HepG2 (cell line): Measurements from ENCODE around the gene NUAK1. TPM values are rescaled to one million over a fixed set of nuclear protein-coding genes. Genes with fewer than 3 reads are reported as not detected.

Experiments used
- ATAC-seq: fragments of 200-7000 bp; cut with Tn5 transposase; 3 replicates; pipeline ENCODE4 v1.9.1; 2020; ENCODE audit warnings: mild to moderate bottlenecking, moderate library complexity
- BruUV-seq: library from RNA; stranded (reverse); fragments of 400-500 nt; replicated peaks from 2 replicates; lab custom pipeline; 2021; lab: Mats Ljungman, UMichigan
- CTCF ChIA-PET: fragments of 300-600 bp; formaldehyde crosslinking; extraction: SDS; loops from one replicate; lab custom pipeline; 2021; ENCODE audit warnings: low total read pairs, inconsistent platforms, low intra/inter-chr PET ratio; lab: Yijun Ruan, JAX
- POLR2A ChIA-PET: fragments of 350-600 bp; sonication (Branson Sonifier 250); formaldehyde crosslinking; loops from one replicate; lab custom pipeline; 2020; ENCODE audit warnings: antibody characterized with exemption, inconsistent platforms; lab: Yijun Ruan, JAX
- DNase-seq: peaks from one replicate; pipeline ENCODE4 v3.0.0-alpha.2; 2015; ENCODE audit warnings: low spot score
- FAIRE-seq: peaks from 3 replicates; lab custom pipeline; 2011; peaks lifted over from hg19 to GRCh38; lab: Jason Lieb, UNC
- H2AFZ ChIP-seq: one replicate; pipeline ENCODE4 v1.6.1; 2011; ENCODE audit warnings: low read length, inconsistent platforms
- H3K27ac ChIP-seq: fragments of 300-600 bp; 3 replicates; pipeline ENCODE4 v1.8.0; 2011; ENCODE audit warnings: mixed run types, mild to moderate bottlenecking, mixed read lengths, low read length, inconsistent platforms; ENCODE audit not compliant: insufficient read depth; ENCODE audit errors: extremely low read length
- H3K27me3 ChIP-seq, 2 experiments: fragments of 200-600 bp in 1 of 2; 2 replicates in 1 of 2; 3 replicates in 1 of 2; pipeline versions ENCODE4 v1.6.0 to v1.8.0; 2011; ENCODE audit warnings: low read length in 2 of 2, mild to moderate bottlenecking in 2 of 2, moderate library complexity in 2 of 2, inconsistent platforms in 1 of 2; ENCODE audit not compliant: insufficient read depth in 2 of 2, control insufficient read depth in 1 of 2
- H3K36me3 ChIP-seq, 2 experiments: fragments of 200-600 bp in 1 of 2; replicated peaks in 1 of 2; 2 replicates in 1 of 2; 3 replicates in 1 of 2; pipeline versions ENCODE4 v1.5.1 to v1.8.0; 2011; ENCODE audit warnings: low read length in 2 of 2, inconsistent platforms in 1 of 2; ENCODE audit not compliant: insufficient read depth in 2 of 2, control insufficient read depth in 1 of 2
- H3K4me1 ChIP-seq: 2 replicates; pipeline ENCODE4 v1.5.1; 2012; ENCODE audit warnings: low read length, inconsistent platforms; ENCODE audit not compliant: insufficient read depth
- H3K4me2 ChIP-seq: 2 replicates; pipeline ENCODE4 v1.6.0; 2011; ENCODE audit warnings: low read depth, low read length, inconsistent platforms
- H3K4me3 ChIP-seq, 3 experiments: fragments of 200-600 bp in 1 of 3; sonication (generic), shearing (Covaris generic) in 1 of 3; replicated peaks in 1 of 3; 2 replicates each; pipeline ENCODE4 v1.5.1; 2011 to 2016; ENCODE audit warnings: low read length in 3 of 3, inconsistent platforms in 2 of 3, low read depth in 2 of 3, mild to moderate bottlenecking in 2 of 3, control low read depth in 1 of 3, mixed read lengths in 1 of 3; ENCODE audit not compliant: insufficient read depth in 1 of 3
- H3K79me2 ChIP-seq: one replicate; pipeline ENCODE4 v1.6.1; 2011; ENCODE audit warnings: low read length, inconsistent platforms; ENCODE audit not compliant: insufficient read depth
- H3K9ac ChIP-seq: 2 replicates; pipeline ENCODE4 v1.6.0; 2011; ENCODE audit warnings: mild to moderate bottlenecking, low read depth, low read length, inconsistent platforms; ENCODE audit not compliant: insufficient read depth
- H3K9me3 ChIP-seq: 2 replicates; pipeline ENCODE4 v1.5.1; 2012; ENCODE audit warnings: mild to moderate bottlenecking, low read length
- H4K20me1 ChIP-seq: 2 replicates; pipeline ENCODE4 v1.6.0; 2011; ENCODE audit warnings: inconsistent platforms, mild to moderate bottlenecking, low read length, moderate library complexity; ENCODE audit not compliant: insufficient read depth
- NR1H2 ChIP-seq: sonication (generic); formaldehyde crosslinking; IDR thresholded peaks from 2 replicates; pipeline ENCODE4 v1.8.1; 2022; ENCODE audit warnings: low read depth, missing genetic modification reagents, borderline replicate concordance
- PPARG ChIP-seq: conservative IDR thresholded peaks from 2 replicates; pipeline ENCODE4 v1.6.1; 2016; ENCODE audit warnings: missing biosample characterization, missing genetic modification reagents
- RBAK ChIP-seq: sonication (generic); formaldehyde crosslinking; IDR thresholded peaks from 2 replicates; pipeline ENCODE4 v1.5.1; 2020; ENCODE audit warnings: mild to moderate bottlenecking, missing genetic modification reagents
- ZNF12 ChIP-seq: sonication (generic); formaldehyde crosslinking; IDR thresholded peaks from 2 replicates; pipeline ENCODE4 v1.5.0; 2020; ENCODE audit warnings: missing genetic modification reagents
- ZNF160 ChIP-seq: sonication (generic); formaldehyde crosslinking; IDR thresholded peaks from 2 replicates; pipeline ENCODE4 v1.8.0; 2022; ENCODE audit warnings: mild to moderate bottlenecking, inconsistent platforms, missing genetic modification reagents
- ZNF510 ChIP-seq: sonication (generic); formaldehyde crosslinking; IDR thresholded peaks from 2 replicates; pipeline ENCODE4 v1.4.0; 2020; ENCODE audit warnings: low read depth, mild to moderate bottlenecking, missing genetic modification reagents
- WGBS: methylation state at CpG from one replicate; pipeline ENCODE4 v1.1.6; 2017; ENCODE audit warnings: low lambda C conversion rate; 5-methylcytosine and 5-hydroxymethylcytosine counted together
- in situ Hi-C: cut with HindIII; loops from 2 replicates; pipeline ENCODE4 v1.10.0; 2017; ENCODE audit warnings: low pct_unique_long_range_greater_than_20kb; ENCODE audit not compliant: extremely low pct_ligation_motif_present
- intact Hi-C: fragments of 100-400 bp; cut with micrococcal nuclease; formaldehyde crosslinking; loops from one replicate; pipeline ENCODE4 v1.10.0; 2022; ENCODE audit not compliant: unreplicated experiment
- polyA plus RNA-seq, 8 experiments: library from polyadenylated mRNA; depleted of rRNA in 3 of 8; stranded (reverse) in 7 of 8; unstranded in 1 of 8; fragments of >200 nt; fragmentation: Illumina TruSeq in 4 of 8; extraction: Trizol in 4 of 8; gene quantifications; 2 replicates each; pipeline versions ENCODE4 v1.2.1 to v1.2.3, GENCODE V29; 2011 to 2016; ENCODE audit warnings: low read depth in 4 of 8, missing spikeins in 1 of 8, mixed read lengths in 1 of 8; ENCODE audit not compliant: insufficient read depth in 1 of 8
- total RNA-seq, 5 experiments: library from RNA; depleted of rRNA; stranded (reverse); fragments of >200 nt; fragmentation: Illumina TruSeq; extraction: Trizol; gene quantifications; 2 replicates each; pipeline ENCODE4 v1.2.3, GENCODE V29; 2016; ENCODE audit warnings: low read depth in 1 of 5
- TF ChIP-seq, protein P1 (sequence below): sonication (generic); formaldehyde crosslinking; IDR thresholded peaks from 2 replicates; pipeline ENCODE4 v1.9.0; 2021; ENCODE audit warnings: missing genetic modification reagents, mild to moderate bottlenecking, borderline replicate concordance
- TF ChIP-seq, protein P2 (sequence below): sonication (generic); formaldehyde crosslinking; IDR thresholded peaks from 2 replicates; pipeline ENCODE4 v1.5.0; 2020; ENCODE audit warnings: mild to moderate bottlenecking, missing genetic modification reagents

Gene NUAK1
- total and polyA plus RNA-seq, 2 of the 13 experiments (the other 11 are each of a cell fraction or from before 2014, with no cell fraction given): 1.7 to 1.9 TPM

DNA sequence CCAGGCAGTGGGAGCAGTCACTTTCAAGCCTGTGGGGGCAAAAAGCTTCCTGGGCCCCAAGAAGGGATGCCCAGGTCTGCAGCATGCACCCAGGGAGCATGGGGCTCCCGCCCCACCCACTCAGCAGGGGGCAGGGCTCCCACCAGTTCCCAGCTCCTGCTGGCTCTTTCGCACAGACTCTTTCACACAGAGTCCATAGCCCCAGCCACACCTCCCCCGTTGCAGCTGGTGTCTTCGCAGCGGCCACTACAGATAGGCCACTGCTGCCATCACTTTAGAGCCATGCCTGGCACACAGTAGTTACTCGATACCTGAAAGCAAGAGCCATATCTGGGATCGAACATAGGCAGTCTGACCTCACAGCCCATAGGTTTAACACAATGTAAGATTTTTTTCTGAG is 98.2 kb downstream of the NUAK1 start:
- 56% methylated on average over 2 of the region's 7 CpGs for WGBS

More for the DNA sequence above, 98.2 kb downstream of the NUAK1 start:
- Histone ChIP-seq H2AFZ (no peak overlapping the region), H3K4me3 (no peak overlapping the region), H3K27me3 (no peaks in the 10 kb centered on the region; a peak in 2 of 5 replicates), H3K4me1 (no peaks in the 10 kb centered on the region), H3K79me2 (no peaks in the 10 kb centered on the region), H4K20me1 (no peaks in the 10 kb centered on the region), H3K4me2 (no peak overlapping the region), H3K36me3 (no peaks in the 10 kb centered on the region), H3K9ac (no peak overlapping the region), H3K27ac (no peak overlapping the region), H3K9me3 (no peaks in the 10 kb centered on the region)
- TF ChIP-seq PPARG (CRISPR knock-in tag) (no peak), ZNF160 (CRISPR knock-in tag) (no peak), NR1H2 (CRISPR knock-in tag) (no peak), ZNF12 (CRISPR knock-in tag) (no peak), RBAK (no peak), ZNF510 (CRISPR knock-in tag) (no peak)
- TF ChIP-seq, protein P1, sequence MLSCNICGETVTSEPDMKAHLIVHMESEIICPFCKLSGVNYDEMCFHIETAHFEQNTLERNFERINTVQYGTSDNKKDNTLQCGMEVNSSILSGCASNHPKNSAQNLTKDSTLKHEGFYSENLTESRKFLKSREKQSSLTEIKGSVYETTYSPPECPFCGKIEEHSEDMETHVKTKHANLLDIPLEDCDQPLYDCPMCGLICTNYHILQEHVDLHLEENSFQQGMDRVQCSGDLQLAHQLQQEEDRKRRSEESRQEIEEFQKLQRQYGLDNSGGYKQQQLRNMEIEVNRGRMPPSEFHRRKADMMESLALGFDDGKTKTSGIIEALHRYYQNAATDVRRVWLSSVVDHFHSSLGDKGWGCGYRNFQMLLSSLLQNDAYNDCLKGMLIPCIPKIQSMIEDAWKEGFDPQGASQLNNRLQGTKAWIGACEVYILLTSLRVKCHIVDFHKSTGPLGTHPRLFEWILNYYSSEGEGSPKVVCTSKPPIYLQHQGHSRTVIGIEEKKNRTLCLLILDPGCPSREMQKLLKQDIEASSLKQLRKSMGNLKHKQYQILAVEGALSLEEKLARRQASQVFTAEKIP (CRISPR knock-in tag): no peak
- TF ChIP-seq, protein P2, sequence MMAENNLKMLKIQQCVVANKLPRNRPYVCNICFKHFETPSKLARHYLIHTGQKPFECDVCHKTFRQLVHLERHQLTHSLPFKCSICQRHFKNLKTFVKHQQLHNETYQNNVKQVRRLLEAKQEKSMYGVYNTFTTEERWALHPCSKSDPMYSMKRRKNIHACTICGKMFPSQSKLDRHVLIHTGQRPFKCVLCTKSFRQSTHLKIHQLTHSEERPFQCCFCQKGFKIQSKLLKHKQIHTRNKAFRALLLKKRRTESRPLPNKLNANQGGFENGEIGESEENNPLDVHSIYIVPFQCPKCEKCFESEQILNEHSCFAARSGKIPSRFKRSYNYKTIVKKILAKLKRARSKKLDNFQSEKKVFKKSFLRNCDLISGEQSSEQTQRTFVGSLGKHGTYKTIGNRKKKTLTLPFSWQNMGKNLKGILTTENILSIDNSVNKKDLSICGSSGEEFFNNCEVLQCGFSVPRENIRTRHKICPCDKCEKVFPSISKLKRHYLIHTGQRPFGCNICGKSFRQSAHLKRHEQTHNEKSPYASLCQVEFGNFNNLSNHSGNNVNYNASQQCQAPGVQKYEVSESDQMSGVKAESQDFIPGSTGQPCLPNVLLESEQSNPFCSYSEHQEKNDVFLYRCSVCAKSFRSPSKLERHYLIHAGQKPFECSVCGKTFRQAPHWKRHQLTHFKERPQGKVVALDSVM (CRISPR knock-in tag): no peak
- in situ Hi-C loops: no loop called here
- CTCF ChIA-PET: no interaction called here
- no peak for FAIRE-seq
- POLR2A ChIA-PET: no interaction called here
- intact Hi-C loops: no loop called here
- ATAC-seq: peak; percentile 86
- BruUV-seq: no TSS peak
- DNase-seq: no peak
